HG02970 (cell line): ENCODE measurements around the gene SAMSN1.
A peak's percentile ranks its signal among the peaks of the same experiment; 100 is the strongest.

Source experiments
- ATAC-seq: cut with Tn5 transposase; IDR thresholded peaks from one replicate; pipeline ENCODE4 v1.9.1; 2021; ENCODE audit warnings: mild to moderate bottlenecking, moderate library complexity, moderate number of reproducible peaks; ENCODE audit not compliant: unreplicated experiment, low FRiP score

Gene SAMSN1

GRCh38 chr21:14491269-14491681 is 54.8 kb downstream of the SAMSN1 start:
- ATAC-seq, result no peak

- no peak for ATAC-seq
Measured at GRCh38 chr21:14488672-14489204, 57.4 kb downstream of the SAMSN1 start.

- no peak for ATAC-seq
Measured at GRCh38 chr21:14487490-14488432, 58.4 kb downstream of the SAMSN1 start.

- no peak for ATAC-seq
Measured at GRCh38 chr21:14486869-14487268, 59.2 kb downstream of the SAMSN1 start.

GRCh38 chr21:14484188-14485009 is 61.7 kb downstream of the SAMSN1 start:
- no peak for ATAC-seq

GRCh38 chr21:14483296-14483695 is 62.8 kb downstream of the SAMSN1 start:
- ATAC-seq, result no peak

GRCh38 chr21:14482165-14482564 is 64.0 kb downstream of the SAMSN1 start:
- ATAC-seq, result no peak

GRCh38 chr21:14480411-14481031 is 65.6 kb downstream of the SAMSN1 start:
- ATAC-seq, result no peak

- no peak for ATAC-seq
Measured at GRCh38 chr21:14479241-14479786, 66.8 kb downstream of the SAMSN1 start.

- no peak for ATAC-seq
Measured at GRCh38 chr21:14477841-14478240, 68.3 kb downstream of the SAMSN1 start.

- ATAC-seq, result no peak
Measured at GRCh38 chr21:14477133-14477532, 69.0 kb downstream of the SAMSN1 start.

GRCh38 chr21:14474995-14475394 is 71.1 kb downstream of the SAMSN1 start:
- no peak for ATAC-seq

- ATAC-seq, result no peak
Measured at GRCh38 chr21:14469641-14470040, 76.5 kb downstream of the SAMSN1 start.

GRCh38 chr21:14466715-14467114 is 79.4 kb downstream of the SAMSN1 start:
- no peak for ATAC-seq

- ATAC-seq, result no peak
Measured at GRCh38 chr21:14457762-14458161, 88.4 kb downstream of the SAMSN1 start.

GRCh38 chr21:14456911-14457310 is 89.2 kb downstream of the SAMSN1 start:
- ATAC-seq, result no peak

GRCh38 chr21:14454016-14455009 is 91.8 kb downstream of the SAMSN1 start:
- ATAC-seq, result peak; percentile 77

GRCh38 chr21:14453339-14454015 is 92.6 kb downstream of the SAMSN1 start:
- peak; percentile 79 for ATAC-seq
